Kidney (tissue), 14 donors: ENCODE results near the gene SMYD3. TPM values are rescaled to one million over a fixed set of nuclear protein-coding genes. Genes with fewer than 3 reads are reported as not detected.

Experiments
- DNase-seq, 5 donors: peaks; one replicate each; pipeline ENCODE4 v3.0.0-alpha.2; 2013 to 2020
- FAIRE-seq: peaks from 2 replicates; lab custom pipeline; 2012; peaks lifted over from hg19 to GRCh38; lab: Jason Lieb, UNC
- H3K27ac ChIP-seq, 2 donors: one replicate each; pipeline ENCODE4 v1.7.0; 2013; ENCODE audit warnings: low read depth in 2 of 2, low read length in 2 of 2, inconsistent platforms in 1 of 2
- H3K27me3 ChIP-seq: one replicate; pipeline ENCODE4 v1.7.1; 2013; ENCODE audit warnings: low read length, inconsistent platforms; ENCODE audit not compliant: control insufficient read depth, insufficient read depth
- H3K36me3 ChIP-seq, 3 donors: one replicate each; pipeline versions ENCODE4 v1.7.0 to v1.7.1; 2013; ENCODE audit warnings: low read length in 3 of 3, control low read depth in 1 of 3, inconsistent platforms in 1 of 3; ENCODE audit not compliant: insufficient read depth in 3 of 3, control insufficient read depth in 2 of 3
- H3K4me1 ChIP-seq, 3 donors: one replicate each; pipeline versions ENCODE4 v1.7.0 to v1.7.1; 2013; ENCODE audit warnings: low read length in 3 of 3, inconsistent platforms in 1 of 3, low read depth in 1 of 3; ENCODE audit not compliant: control insufficient read depth in 2 of 3, insufficient read depth in 2 of 3
- H3K4me3 ChIP-seq, 3 donors: one replicate each; pipeline versions ENCODE4 v1.7.0 to v1.8.1; 2013; ENCODE audit warnings: low read length in 3 of 3, control low read depth in 1 of 3, inconsistent platforms in 1 of 3
- H3K9ac ChIP-seq, 3 donors: one replicate each; pipeline versions ENCODE4 v1.7.0 to v1.7.1; 2013; ENCODE audit warnings: low read length in 3 of 3, control low read depth in 1 of 3, inconsistent platforms in 1 of 3
- H3K9me3 ChIP-seq, 3 donors: one replicate each; pipeline versions ENCODE4 v1.7.0 to v1.7.1; 2013; ENCODE audit warnings: low read length in 3 of 3, control low read depth in 1 of 3, inconsistent platforms in 1 of 3; ENCODE audit not compliant: control insufficient read depth in 2 of 3, insufficient read depth in 1 of 3
- intact Hi-C: fragments of 100-400 bp; cut with DNase I; formaldehyde crosslinking; loops from one replicate; pipeline ENCODE4 v1.11.1; 2022
- polyA plus RNA-seq: library from polyadenylated mRNA; stranded (reverse); fragments of 350-450 nt; fragmentation: Illumina TruSeq; extraction: RNeasy Lipid Tissue Mini Kit (QIAGEN cat#74804); gene quantifications from one replicate; pipeline ENCODE4 v1.2.3, GENCODE V29; 2014; ENCODE audit warnings: low read depth, low replicate concordance; ENCODE audit not compliant: insufficient read depth
- total RNA-seq: library from RNA; stranded (reverse); fragmentation: NEBNext Ultra II Directional; extraction: Animal tissue kit (Norgen Biotek cat#: 25700); gene quantifications from one replicate; pipeline ENCODE4 v1.2.1, GENCODE V29; 2021
- TF ChIP-seq, protein P1 (sequence below): IDR thresholded peaks from 3 replicates; pipeline ENCODE4 v1.5.1; 2012; ENCODE audit warnings: mild to moderate bottlenecking, moderate library complexity, borderline replicate concordance; ENCODE audit not compliant: insufficient read depth; ENCODE audit errors: extremely low read depth
- donor health status: control.
- donor health status: control.
- donor health status: control.
- donor health status: control.
- donor health status: control.
- donor health status: DM: yes; HTN: yes; CAD: no.
- donor health status: Normal renal cell carcinoma (clear cell type).

The SMYD3 gene
- total and polyA plus RNA-seq, 2 donors from 2014 or later = 23.3 to 23.9 TPM

DNA sequence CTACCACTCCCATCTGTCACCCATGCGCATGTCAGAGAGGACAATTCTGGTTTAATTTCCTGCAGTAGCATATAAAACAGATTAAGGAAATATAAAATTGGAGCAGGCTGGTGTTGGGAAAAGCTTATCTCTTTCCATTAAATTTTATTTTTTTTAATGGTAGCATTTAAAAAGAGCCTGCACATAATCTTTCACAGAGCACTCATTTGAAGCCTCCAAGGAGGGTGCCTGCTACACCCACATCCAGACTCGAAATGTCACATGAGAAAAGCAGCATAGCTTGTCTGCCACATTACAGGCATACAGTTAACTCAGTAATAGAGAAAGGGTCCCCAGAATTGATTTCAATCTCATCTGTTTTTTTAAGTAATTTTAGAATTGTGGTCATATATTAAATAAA, 753.3 kb downstream of the SMYD3 start:
- no peak overlapping the region for H3K9ac ChIP-seq
- no peaks in the 10 kb centered on the region for H3K4me1 ChIP-seq
- TF ChIP-seq, protein P1, sequence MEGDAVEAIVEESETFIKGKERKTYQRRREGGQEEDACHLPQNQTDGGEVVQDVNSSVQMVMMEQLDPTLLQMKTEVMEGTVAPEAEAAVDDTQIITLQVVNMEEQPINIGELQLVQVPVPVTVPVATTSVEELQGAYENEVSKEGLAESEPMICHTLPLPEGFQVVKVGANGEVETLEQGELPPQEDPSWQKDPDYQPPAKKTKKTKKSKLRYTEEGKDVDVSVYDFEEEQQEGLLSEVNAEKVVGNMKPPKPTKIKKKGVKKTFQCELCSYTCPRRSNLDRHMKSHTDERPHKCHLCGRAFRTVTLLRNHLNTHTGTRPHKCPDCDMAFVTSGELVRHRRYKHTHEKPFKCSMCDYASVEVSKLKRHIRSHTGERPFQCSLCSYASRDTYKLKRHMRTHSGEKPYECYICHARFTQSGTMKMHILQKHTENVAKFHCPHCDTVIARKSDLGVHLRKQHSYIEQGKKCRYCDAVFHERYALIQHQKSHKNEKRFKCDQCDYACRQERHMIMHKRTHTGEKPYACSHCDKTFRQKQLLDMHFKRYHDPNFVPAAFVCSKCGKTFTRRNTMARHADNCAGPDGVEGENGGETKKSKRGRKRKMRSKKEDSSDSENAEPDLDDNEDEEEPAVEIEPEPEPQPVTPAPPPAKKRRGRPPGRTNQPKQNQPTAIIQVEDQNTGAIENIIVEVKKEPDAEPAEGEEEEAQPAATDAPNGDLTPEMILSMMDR = no peak
- FAIRE-seq = no peak
- intact Hi-C loops = no loop called here
- H3K4me3 ChIP-seq = no peak overlapping the region
- no peaks in the 10 kb centered on the region for H3K9me3 ChIP-seq
- no peaks in the 10 kb centered on the region for H3K27me3 ChIP-seq
- no peaks in the 10 kb centered on the region for H3K36me3 ChIP-seq
- no peak for DNase-seq
- H3K27ac ChIP-seq = no peak overlapping the region

DNA sequence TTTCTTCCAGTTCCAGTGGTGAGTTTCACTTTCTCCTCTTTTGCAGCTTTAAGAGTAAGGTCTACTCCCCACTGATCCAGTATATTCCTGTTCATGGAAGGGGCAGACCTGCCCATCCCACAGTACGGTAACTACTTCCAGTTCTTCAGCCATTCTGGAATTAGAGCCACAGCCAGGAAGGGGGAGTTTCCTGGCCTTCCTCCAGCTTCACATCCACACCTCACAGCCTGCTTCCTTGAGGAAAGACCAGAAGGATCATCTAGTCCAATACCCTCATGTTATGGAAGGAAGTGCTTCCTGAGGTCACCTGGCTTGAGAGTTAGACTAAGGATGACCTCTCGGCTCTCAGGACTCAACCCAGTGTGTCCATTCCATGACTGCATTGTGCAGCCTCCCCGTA, 754.5 kb downstream of the SMYD3 start:
- no peak overlapping the region for H3K27ac ChIP-seq
- no peaks in the 10 kb centered on the region for H3K9me3 ChIP-seq
- no peaks in the 10 kb centered on the region for H3K36me3 ChIP-seq
- H3K4me3 ChIP-seq = no peak overlapping the region
- H3K27me3 ChIP-seq = no peaks in the 10 kb centered on the region
- H3K9ac ChIP-seq = no peak overlapping the region
- TF ChIP-seq, protein P1 = no peak
- no peaks in the 10 kb centered on the region for H3K4me1 ChIP-seq
- FAIRE-seq (no peak), DNase-seq (no peak)
- intact Hi-C loops = no loop called here

DNA sequence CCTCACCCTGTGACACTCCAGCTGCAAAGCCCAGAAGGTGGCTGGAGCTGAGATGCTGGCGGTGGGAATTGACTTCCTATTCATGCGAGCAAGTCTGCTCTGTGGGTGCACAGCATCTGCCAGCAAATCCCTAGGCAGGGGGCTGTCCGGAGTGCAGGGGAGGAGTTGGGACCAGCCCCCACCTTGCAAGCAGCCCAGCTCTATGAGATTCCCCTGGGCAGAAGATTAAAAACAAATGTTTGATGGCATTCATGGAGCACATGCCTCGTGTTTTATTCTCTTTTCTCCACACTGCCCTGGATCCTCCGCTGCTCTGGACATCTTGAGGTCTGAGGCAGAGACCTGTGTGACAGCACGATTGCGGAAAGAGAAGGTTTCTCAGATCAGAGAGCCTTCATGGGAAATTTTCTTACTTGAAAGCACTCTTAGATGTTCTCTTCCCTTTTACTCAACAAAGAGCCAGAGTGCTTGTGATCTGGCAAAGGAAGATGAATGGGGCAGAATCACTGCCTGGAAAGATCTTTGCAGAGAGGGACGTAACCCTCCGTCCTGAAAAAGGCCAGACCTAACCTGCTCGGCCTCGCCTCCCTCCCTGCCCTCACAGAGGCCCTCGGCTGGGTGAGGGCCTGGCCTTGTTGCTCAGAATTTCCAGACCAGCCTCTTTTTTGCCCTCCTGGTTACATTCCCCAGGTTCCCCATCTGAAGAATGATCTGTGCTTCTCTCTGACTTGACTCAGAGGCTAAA, 755.2 kb downstream of the SMYD3 start:
- intact Hi-C loops = no loop called here
- no peak for FAIRE-seq
- no peaks in the 10 kb centered on the region for H3K27me3 ChIP-seq

More for the DNA sequence above, 755.2 kb downstream of the SMYD3 start:
- Histone ChIP-seq H3K27ac (no peak overlapping the region), H3K36me3 (no peaks in the 10 kb centered on the region), H3K9ac (no peak overlapping the region), H3K4me1 (no peaks in the 10 kb centered on the region), H3K4me3 (no peak overlapping the region), H3K9me3 (no peaks in the 10 kb centered on the region)
- TF ChIP-seq, protein P1 = no peak
- no peak for DNase-seq
